Activated CD8-positive, alpha-beta memory T cell treated with anti-CD3 and anti-CD28 coated beads for 48 hours (primary cell): ENCODE data around the gene LRRK1.

Experiments used
- DNase-seq, 3 experiments: peaks; one replicate each; pipeline ENCODE4 v3.0.0-alpha.2; 2020; ENCODE audit warnings: low read depth in 2 of 3, low spot score in 2 of 3

Gene LRRK1

DNA sequence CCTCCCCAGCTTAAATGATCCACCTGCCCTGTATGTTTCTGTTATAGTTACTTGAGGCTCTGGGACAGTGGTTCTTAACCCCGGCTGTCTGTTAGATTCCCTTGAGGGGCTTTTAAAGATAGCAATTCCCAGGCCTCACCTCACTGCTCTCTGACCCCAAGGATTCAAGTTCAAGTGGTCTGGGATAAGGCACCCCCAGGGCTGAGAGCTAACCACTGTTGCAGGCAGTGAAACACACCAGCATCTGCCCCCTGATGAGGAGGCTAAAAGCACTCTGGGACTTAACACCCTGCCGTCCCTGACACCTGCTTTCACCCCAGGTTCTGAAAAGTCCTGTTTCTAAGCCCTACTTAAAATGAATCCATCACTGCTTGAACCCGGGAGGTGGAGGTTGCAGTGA lies 103.7 kb downstream of the LRRK1 start:
- no peak for DNase-seq

DNA sequence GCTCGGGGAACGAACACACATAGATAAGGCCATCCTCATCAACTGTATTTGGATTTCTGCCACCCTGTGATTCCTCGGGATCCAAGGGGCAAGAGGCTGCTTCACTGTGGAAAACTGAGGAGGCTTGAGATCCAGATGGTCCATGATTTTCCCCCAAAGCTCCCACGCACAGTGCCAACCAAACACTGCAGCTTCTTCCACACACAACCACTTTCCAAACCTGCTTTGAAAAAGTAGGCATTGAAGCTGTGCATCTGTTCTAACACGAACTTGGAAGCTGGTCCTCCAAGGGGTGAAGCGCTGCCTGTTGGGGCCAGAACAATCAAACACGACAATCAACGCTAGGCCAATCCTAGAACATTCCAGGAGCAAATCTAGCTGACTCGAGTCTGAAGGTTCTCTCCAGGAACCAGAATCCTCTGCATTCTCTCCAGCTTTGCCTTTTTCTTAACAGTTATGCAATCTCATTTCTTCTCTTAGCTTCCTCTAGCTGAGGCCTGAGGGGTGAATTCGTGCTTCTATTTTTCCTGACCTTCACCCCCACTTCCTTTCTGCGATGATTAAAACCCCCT lies 104.4 kb downstream of the LRRK1 start:
- DNase-seq = no peak

DNA sequence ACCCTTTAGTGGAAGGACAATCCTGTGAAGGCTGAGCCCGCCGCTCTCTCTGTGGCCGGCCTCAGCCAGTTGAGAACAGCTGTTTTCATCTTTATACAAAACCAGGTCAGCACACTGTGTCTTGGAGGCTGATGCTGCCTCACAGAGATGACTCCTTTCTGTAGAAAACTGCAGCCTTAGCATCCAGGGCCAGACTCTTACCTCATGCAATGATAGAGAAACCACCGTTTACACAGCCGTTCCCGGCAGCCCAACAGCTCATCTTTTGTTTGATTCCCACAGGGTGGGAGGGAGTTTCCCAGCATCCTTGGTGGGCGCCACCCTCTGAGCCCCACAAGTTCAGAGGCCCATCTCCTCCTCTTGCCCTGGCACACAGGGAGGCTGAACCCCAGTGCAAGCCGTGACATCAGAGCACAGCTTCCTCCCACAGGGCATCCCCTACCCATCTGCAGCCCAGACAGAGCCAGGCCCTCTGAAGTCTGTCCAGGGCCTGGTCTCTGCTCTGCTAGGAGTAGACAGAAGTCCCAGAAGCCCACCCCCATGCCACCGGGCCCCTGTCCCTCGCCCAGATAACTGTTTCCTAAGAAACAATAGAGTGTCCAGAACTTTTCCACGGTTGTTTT lies 105.0 kb downstream of the LRRK1 start:
- DNase-seq = no peak

DNA sequence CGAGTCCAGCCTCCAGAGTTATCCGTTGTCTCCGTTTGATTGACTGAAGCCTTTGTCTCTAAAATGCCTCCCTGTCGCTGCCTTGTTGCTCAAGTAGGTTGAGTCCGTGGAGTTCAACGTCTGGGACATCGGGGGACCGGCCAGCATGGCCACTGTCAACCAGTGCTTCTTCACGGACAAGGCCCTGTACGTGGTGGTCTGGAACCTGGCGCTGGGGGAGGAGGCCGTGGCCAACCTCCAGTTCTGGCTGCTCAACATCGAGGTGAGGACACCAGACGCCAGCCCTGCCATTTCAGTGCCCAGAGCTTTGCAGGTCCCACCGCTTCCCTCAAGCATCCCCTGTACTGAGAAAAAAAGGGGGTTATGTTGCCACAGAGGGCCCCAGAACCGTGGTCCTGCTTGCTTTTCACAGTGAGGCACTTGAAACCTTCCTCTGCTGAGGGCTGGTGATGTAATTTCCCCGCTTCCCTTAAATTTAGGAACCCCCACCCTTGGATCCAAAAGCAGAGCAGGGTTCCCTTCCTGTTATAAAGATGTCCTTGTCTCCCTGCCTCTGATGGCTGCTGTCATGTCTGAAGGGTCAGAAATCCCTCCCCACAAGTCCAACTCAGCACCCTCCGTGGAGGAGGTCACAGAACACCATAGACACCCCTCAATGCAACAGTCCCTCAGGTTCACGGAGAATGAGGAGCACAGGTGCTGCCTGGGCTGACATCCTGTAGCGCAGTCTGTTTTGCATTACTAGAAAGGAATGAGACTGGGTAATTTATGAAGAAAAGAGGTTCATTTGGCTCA lies 105.7 kb downstream of the LRRK1 start:
- no peak for DNase-seq

- DNase-seq = no peak
Measured at GRCh38 chr15:101025501-101025885, 106.3 kb downstream of the LRRK1 start.

DNA sequence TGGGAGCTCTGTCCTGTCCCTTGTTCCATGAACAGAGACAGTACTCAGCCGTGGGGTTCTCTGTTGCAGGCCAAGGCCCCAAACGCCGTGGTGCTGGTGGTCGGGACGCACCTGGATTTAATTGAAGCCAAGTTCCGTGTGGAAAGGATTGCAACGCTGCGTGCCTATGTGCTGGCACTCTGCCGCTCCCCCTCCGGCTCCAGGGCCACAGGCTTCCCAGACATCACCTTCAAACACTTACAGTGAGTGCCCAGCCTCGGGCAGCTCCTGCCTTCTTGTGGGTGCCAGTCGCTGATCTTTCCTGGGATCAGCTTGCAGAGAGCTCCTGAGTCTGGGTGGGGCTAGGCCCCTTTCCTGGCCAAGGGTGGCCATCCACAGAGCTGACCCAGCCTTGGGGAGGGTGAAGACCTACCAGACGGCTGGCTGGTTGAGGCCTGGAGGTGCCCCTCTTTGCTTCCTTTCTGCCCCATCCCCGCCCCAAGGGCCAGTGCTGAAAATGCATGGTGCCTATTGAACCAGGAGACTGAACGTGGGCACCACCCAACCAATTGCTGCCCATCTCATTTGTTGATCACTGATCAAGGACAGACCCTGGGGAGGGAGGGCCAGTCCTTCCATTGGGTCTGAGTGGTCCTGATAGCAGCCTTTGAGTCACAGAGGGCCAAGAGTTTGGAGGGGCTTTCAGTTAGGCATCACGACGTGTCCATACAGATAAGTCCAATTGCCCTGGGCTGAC lies 106.9 kb downstream of the LRRK1 start:
- no peak for DNase-seq

GRCh38 chr15:101026656-101027272 lies 107.6 kb downstream of the LRRK1 start:
- DNase-seq = no peak

- DNase-seq = no peak
Measured at GRCh38 chr15:101027273-101027901, 108.2 kb downstream of the LRRK1 start.

DNA sequence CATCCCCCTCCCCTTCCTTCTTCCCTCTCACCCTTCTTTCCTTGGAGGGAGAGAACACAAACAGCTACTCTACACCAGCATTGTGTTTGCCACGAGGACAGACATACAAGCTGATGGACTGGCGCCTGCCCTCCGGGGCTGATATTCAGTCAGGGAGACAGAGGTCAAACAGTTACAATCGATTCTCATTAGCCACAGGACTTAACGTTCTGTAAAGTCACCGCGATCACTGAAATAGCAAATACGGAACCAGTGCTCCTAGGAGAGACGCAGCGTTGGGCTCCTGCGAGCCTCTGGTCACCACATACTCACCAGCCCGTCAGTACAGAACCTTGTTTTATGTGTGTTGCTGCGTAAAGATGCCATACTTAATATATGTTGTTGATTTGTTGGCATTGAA lies 108.8 kb downstream of the LRRK1 start:
- DNase-seq = no peak

- no peak for DNase-seq
Measured at GRCh38 chr15:101028321-101028720, 109.2 kb downstream of the LRRK1 start.

GRCh38 chr15:101028772-101029438 lies 109.7 kb downstream of the LRRK1 start:
- DNase-seq = no peak

- DNase-seq = no peak
Measured at GRCh38 chr15:101029971-101030661, 111.0 kb downstream of the LRRK1 start.

GRCh38 chr15:101031213-101031612 lies 112.1 kb downstream of the LRRK1 start:
- no peak for DNase-seq

DNA sequence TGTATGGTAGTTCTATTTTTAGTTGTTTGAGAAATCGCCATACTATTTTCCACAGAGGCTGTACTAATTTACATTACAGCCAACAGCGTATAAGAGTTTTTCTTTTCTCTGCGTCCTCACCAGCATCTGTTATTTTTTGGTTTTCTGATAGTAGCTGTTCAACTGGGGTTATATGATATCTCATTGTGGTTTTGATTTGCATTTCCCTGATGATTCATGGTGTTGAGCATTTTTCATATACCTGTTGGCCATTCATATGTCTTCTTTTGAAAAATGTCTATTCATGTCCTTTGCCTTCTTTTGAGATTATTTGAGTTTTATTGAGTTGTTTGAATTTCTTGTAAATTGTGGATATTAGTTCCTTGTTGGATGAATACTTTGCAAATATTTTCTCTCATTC lies 114.6 kb downstream of the LRRK1 start:
- no peak for DNase-seq

- no peak for DNase-seq
Measured at GRCh38 chr15:101035611-101036010, 116.5 kb downstream of the LRRK1 start.

- DNase-seq = no peak
Measured at GRCh38 chr15:101036189-101036588, 117.0 kb downstream of the LRRK1 start.

DNA sequence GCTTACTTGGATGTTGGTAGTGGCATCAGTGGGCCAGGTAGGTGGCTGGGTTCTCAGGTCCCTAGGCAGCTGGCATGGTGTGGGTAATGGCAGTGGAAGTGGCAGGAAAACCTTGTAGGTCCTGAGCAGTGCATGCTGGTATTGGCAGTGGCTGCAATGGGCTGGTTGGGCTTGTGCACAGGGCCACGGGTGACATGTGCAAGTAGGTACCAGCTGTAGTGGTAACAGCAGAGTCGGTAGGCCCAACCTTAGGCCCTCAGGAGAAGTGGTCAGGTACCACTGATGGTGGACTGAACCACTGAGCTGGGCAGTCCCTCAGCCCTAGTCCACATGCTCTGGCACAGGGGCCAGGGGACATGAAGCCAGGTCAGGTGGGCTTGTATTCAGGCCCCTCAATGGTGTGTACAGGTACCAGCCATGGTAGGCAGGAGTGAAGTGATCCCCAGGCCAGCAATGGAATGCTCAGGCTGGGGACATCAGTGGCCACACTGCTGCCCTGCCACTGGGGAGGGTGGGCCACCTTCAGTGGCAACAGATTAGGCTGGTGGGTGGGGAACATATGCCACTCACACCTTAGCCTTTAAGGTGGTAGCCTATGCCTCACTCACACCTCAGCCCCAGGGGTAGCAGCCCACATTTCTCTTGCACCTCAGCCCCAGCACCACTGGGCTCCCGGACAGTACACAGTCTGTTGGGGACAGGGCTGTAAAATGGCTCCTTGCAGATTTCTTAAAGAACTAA lies 118.1 kb downstream of the LRRK1 start:
- no peak for DNase-seq

DNA sequence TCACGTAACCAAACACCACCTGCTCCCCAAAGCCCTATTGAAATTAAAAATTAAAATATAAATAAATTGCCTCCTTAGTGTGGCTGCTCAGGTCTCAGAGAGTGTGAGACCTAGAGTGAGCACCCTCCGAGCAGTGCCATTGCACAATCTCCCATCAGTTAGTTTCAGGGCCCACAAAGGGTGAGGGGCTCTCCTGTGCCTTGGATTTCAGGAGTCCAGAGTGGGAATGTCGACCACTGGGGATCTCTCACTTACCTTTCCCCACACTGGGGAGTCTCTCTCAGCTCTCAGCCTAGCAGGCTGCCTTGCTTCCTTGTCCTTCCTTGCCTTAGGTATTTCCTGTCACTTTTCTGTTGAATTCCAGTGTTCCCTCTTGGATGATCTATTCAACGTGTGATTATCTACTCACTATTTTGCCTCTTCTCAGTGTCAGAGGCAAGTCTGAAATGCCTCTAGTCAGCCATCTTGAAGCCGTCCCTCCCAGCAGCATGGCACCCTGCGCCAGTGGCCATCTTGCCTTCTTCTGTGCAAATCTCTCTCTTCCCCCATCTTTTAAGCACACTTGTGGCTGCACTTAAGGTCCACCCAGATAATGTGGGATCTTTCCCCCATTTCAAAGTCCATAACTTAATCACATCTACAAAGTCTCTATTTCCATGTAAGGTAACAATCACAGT lies 119.3 kb downstream of the LRRK1 start:
- no peak for DNase-seq

DNA sequence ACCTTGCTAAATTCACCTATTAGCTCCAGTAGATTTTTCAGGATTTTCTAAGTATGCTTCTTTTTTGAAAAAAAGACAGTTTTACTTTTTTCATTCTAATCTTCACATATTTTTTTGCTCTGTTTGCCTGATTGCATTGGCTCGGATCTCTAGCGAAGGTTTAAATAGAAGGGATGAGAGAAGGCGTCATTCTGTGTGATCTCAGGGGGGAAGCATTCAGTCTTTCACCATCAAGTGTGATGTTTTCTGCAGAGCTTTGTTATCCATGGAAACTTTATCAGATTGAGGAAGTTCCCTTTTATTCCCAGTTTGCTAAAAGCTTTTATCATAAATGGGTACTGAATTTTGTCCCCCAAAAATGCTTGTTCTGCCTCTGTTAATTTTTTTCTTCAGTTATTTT lies 120.3 kb downstream of the LRRK1 start:
- DNase-seq = no peak
